Stimulated activated naive CD8-positive, alpha-beta T cell treated with anti-CD3 and anti-CD28 coated beads, Interleukin-15, Interleukin-2, amounts not matched to agents 100 U/mL and 50 U/mL, for 24 hours (primary cell): Measurements from ENCODE around the gene ZNF45.
A peak's percentile ranks its signal among the peaks of the same experiment; 100 is the strongest.
"Not testable (repeated sequence)": the region's sequence is repeated elsewhere in the genome, so short reads cannot be mapped to it uniquely, and the experiment has no call there.

Source experiments
- ATAC-seq: fragments of 150-1000 bp; cut with Tn5 transposase; one replicate; pipeline ENCODE4 v1.10.0; 2021
- DNase-seq: peaks from one replicate; pipeline ENCODE4 v3.0.0; 2021

ZNF45 gene

GRCh38 chr19:43913383-43913782, 21.7 kb downstream of the ZNF45 start:
- no peak for ATAC-seq

GRCh38 chr19:43910884-43911283, 24.2 kb downstream of the ZNF45 start:
- ATAC-seq (no peak), DNase-seq (no peak)

More at GRCh38 chr19:43913383-43913782, 21.7 kb downstream of the ZNF45 start:
- DNase-seq: no peak

GRCh38 chr19:43908659-43909058, 26.4 kb downstream of the ZNF45 start:
- DNase-seq: no peak
- ATAC-seq: no peak

- DNase-seq: no peak
- ATAC-seq: no peak
Measured at GRCh38 chr19:43906774-43907173, 28.3 kb downstream of the ZNF45 start.

GRCh38 chr19:43905897-43906296, 29.2 kb downstream of the ZNF45 start:
- DNase-seq (no peak), ATAC-seq (no peak)

GRCh38 chr19:43902399-43902798, 32.7 kb downstream of the ZNF45 start:
- DNase-seq (no peak), ATAC-seq (no peak)

GRCh38 chr19:43901395-43902390, 33.4 kb downstream of the ZNF45 start:
- peak; percentile 81 for ATAC-seq
- DNase-seq: peak; percentile 74

- DNase-seq: no peak
- ATAC-seq: no peak
Measured at GRCh38 chr19:43895727-43896308, 39.3 kb downstream of the ZNF45 start.

- DNase-seq (no peak), ATAC-seq (no peak)
Measured at GRCh38 chr19:43883864-43884263, 51.2 kb downstream of the ZNF45 start, which contains the start of gene ZNF404. ZNF404 (minus strand) TSS chr19:43883964.

- DNase-seq: no peak
Measured at GRCh38 chr19:43880483-43880882, 54.6 kb downstream of the ZNF45 start.

GRCh38 chr19:43872547-43873336, 62.3 kb downstream of the ZNF45 start:
- ATAC-seq (no peak), DNase-seq (no peak)

More at GRCh38 chr19:43880483-43880882, 54.6 kb downstream of the ZNF45 start:
- ATAC-seq: no peak

- not testable (repeated sequence) for DNase-seq, ATAC-seq
Measured at GRCh38 chr19:43866923-43867322, 68.2 kb downstream of the ZNF45 start.
